Stimulated activated CD4-positive, alpha-beta T cell treated with anti-CD3 and anti-CD28 coated beads, Interleukin-4, amount 100 ng/mL, for 48 hours (primary cell): Measurements from ENCODE around the gene NAV2.

ENCODE experiments used
- DNase-seq, 2 donors: peaks; one replicate each; pipeline ENCODE4 v3.0.0-alpha.2; 2020; ENCODE audit warnings: low read depth in 2 of 2

Gene NAV2

GRCh38 chr11:20034941-20035340 is 322.3 kb downstream of the NAV2 start:
- DNase-seq = no peak

DNA sequence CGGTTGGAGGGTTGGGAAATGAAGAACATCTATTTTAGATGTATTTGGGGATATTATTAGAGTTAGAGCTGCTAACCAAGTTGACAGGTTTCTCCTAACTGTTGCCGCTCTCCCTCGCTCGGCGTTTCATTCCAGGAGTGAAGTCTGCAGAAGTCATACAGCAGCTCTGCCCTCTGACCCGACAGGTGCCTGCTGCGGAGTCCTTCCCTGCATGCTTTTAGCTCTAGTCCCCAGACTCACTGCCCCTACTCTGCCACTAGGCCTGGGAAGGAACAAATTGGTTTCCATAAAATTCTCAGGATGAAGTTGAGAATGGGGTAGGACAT is 322.7 kb downstream of the NAV2 start:
- no peak for DNase-seq

DNA sequence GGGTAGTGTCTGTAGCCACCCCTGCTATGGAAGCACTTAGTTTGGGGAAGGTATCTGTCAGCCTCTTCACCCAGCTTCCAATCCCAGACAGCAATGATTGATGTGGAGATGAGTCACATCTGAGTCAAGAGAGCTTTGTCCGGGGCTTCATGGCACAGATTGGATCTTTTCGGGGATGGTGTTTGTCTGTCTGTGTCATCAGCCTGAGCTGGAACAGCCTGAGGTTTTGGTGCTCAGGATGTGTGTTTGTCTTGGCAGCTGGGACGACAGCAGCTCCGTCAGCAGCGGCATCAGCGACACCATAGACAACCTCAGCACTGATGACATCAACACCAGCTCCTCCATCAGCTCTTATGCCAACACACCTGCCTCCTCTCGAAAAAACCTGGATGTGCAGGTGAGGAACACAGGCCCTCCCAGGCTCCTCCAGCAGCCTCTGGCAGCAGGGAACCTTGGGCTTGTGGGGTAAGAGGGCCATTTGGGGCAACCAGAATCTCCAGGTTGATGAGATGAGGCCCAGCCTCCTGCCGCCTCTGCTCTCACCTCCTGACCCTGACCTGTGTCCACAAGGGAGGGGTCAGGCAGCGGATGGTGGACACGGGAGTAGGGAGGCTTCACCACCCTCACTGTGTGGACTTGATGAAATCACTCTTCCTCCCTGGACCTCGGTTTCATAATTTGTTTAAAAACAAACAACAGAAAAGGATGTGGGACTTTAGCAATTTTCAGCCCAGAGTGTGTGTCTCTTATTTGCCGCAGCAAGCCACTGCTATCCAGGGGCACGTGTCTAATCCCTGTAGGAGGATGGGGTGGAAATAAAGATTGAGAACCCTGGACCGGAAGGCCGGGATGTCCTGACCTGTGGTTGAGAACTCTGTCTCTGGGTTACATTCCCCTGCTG is 323.3 kb downstream of the NAV2 start:
- no peak for DNase-seq

DNA sequence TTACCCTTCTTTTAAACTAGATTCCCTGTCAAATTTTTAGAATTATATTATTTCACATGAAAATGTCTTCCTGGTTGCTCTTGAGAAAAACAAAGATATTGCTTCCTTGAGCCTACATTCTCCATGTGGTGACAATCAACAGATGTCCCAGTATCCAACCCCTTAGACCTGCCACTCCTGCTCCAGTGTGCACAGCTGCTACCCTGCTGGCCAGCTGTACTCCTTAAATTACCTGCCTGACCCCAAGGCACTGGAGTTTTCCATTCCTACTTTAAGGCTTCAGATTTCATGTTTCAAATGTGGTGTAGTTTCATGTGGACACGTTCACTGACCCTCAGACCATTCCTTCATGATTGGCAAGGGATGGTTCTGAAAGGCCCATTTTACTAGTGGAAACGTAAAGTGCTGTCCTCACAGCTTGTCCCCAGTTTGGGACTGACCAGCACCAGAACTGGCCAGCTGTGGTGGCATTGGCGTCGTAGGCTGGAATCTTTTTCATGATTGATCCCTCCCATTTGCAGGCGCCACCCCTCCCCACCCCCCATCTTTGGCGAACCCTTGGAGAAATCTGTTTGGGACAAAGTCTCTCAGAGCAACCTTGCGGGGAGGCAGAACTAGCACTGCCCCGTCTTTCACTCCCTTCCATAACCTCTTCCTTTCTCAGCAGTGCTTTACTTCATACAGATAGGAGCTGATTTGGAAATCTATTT is 324.1 kb downstream of the NAV2 start:
- DNase-seq = no peak

GRCh38 chr11:20037396-20038153 is 324.9 kb downstream of the NAV2 start:
- no peak for DNase-seq

GRCh38 chr11:20038412-20038811 is 325.8 kb downstream of the NAV2 start:
- DNase-seq = no peak

- no peak for DNase-seq
These were observed 326.3 kb downstream of the NAV2 start for GRCh38 chr11:20038972-20039371.

- no peak for DNase-seq
These were observed 328.9 kb downstream of the NAV2 start for GRCh38 chr11:20041499-20041898.

GRCh38 chr11:20042045-20042639 is 329.5 kb downstream of the NAV2 start:
- no peak for DNase-seq

GRCh38 chr11:20042811-20043341 is 330.2 kb downstream of the NAV2 start:
- DNase-seq = no peak

DNA sequence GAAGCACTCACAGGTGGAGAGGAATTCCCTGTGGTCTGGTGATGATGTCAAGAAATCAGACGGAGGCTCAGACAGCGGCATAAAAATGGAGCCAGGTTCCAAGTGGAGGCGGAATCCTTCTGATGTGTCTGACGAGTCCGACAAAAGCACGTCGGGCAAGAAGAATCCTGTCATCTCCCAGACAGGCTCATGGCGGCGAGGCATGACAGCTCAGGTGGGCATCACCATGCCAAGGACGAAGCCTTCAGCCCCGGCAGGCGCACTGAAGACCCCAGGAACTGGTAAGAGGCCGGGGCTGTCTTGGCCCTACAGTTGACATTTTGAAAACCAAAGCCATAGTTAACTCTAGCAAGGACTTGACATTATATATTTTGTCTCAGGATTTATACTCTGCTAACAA is 331.4 kb downstream of the NAV2 start:
- DNase-seq = no peak

GRCh38 chr11:20045098-20045688 is 332.6 kb downstream of the NAV2 start:
- no peak for DNase-seq

DNA sequence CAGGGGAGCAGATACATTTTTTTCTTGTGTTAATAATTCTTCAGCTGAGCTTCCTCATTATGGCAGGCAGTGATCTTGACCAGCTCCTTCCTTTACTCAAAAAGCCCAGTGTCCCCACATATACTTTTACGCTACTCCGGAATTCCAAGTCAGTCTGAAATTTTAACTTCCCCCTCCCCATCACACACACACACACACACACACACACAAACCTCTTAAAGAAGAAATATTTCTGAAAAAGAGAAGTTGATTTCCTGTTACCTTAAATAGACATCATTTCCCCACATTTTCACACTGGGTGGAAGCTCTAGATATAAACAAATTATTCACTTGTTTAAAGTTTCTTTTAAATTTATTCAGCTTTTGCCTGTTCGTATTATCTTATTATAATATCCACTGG is 333.8 kb downstream of the NAV2 start:
- DNase-seq = no peak

DNA sequence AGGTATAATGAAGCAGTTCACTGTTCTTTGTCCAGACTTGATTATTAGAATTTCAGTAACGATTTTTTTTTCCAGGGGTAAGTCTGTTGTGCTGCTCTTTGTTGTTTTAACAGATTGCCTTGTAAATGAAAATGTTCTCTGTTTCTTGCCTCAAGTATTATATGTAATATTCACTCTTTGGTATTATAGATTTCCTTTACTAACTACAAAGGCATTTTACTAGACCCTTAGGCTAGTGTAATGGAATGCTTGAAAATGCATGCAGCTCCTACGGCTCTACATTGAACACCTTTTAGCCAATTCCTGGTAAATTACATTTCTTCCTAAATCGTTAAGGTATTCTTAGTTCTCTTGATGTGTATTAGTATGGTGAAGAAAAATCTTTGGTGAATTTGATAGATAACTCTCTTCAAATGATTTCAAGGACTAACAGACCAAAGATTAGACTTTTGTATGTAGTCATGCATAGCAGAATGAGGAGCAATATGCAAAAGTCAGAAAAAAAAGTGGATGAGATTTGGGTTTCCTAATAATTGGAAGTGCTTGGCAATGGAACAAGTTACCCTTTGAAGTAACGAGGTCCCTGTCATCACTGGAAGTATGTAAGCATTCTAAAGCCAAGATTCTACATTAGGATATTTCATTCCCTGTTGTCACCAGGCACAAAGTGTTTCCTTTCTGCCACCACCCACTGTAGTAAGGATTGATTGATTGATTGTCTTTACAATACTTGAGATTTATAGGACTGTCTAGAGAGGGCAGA is 334.6 kb downstream of the NAV2 start:
- no peak for DNase-seq

GRCh38 chr11:20047769-20048154 is 335.1 kb downstream of the NAV2 start:
- DNase-seq = no peak

GRCh38 chr11:20048246-20048645 is 335.6 kb downstream of the NAV2 start:
- no peak for DNase-seq

- no peak for DNase-seq
These were observed 336.1 kb downstream of the NAV2 start for GRCh38 chr11:20048707-20049106.

GRCh38 chr11:20049231-20049630 is 336.6 kb downstream of the NAV2 start:
- no peak for DNase-seq

DNA sequence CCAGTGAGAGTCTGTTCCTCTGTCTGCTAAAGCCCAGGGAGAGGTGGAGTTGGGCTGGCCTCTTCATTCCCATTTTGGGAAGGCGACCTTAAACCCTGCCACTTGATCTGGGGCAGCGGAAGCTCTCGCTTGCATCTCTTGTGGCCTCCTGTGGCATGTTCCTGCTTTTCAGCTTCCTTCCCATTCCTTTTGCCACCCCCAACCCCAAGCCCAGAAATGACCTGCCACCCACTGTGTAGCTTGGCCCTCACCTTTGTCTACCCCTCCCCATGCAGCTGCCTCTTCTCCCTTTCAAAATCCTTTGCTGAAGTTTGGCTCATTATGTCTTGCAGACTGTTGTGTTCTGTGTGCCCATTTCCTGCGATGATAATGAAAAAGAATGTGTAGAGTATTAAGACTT is 337.4 kb downstream of the NAV2 start:
- no peak for DNase-seq

- DNase-seq = no peak
These were observed 338.1 kb downstream of the NAV2 start for GRCh38 chr11:20050551-20051333.
